Cardiac muscle cell (in vitro differentiated cells and primary cell): Measurements from ENCODE around the gene PUDP. TPM values are rescaled to one million over a fixed set of nuclear protein-coding genes. Genes with fewer than 3 reads are reported as not detected.

Experiments used
- DNase-seq, 2 donors: peaks; one replicate each; pipeline versions ENCODE4 v3.0.0 to v3.0.0-alpha.2; 2010 to 2017; ENCODE audit warnings: low read depth in 1 of 2, low spot score in 1 of 2
- H3K27ac ChIP-seq: fragments of 200-600 bp; sonication (generic); 2 replicates; pipeline ENCODE4 v1.5.1; 2016
- H3K27me3 ChIP-seq: fragments of 200-600 bp; sonication (generic); 2 replicates; pipeline ENCODE4 v1.6.0; 2016; ENCODE audit warnings: control low read depth
- H3K36me3 ChIP-seq: fragments of 200-600 bp; sonication (generic); 2 replicates; pipeline ENCODE4 v1.5.1; 2016; ENCODE audit warnings: control low read depth
- H3K4me1 ChIP-seq: fragments of 200-600 bp; sonication (generic); 2 replicates; pipeline ENCODE4 v1.8.1; 2017; ENCODE audit warnings: low read depth, mild to moderate bottlenecking, mixed run types
- H3K4me3 ChIP-seq: fragments of 200-600 bp; sonication (generic); 2 replicates; pipeline ENCODE4 v1.5.1; 2016; ENCODE audit warnings: mild to moderate bottlenecking
- H3K9me3 ChIP-seq: fragments of 200-600 bp; sonication (generic); 2 replicates; pipeline ENCODE4 v1.5.1; 2017; ENCODE audit warnings: low read depth, mild to moderate bottlenecking, control low read depth
- CTCF ChIP-seq: IDR thresholded peaks from 2 replicates; pipeline ENCODE4 v1.5.1; 2012; ENCODE audit warnings: low read depth, mild to moderate bottlenecking, low read length
- polyA plus RNA-seq: library from polyadenylated mRNA; unstranded; fragments of >200 nt; fragmentation: Nextera tagmentation; extraction: Ambion mirVana; gene quantifications from 2 replicates; pipeline ENCODE4 v1.2.1, GENCODE V29; 2016
- total RNA-seq: library from RNA; depleted of rRNA; stranded (reverse); fragments of >200 nt; gene quantifications from 2 replicates; pipeline ENCODE4 v1.2.3, GENCODE V29; 2016

PUDP gene
- total and polyA plus RNA-seq, 2 experiments from 2014 or later = 81.5 to 105 TPM

- H3K27ac ChIP-seq = no peak overlapping the region
- H3K27me3 ChIP-seq = no peaks in the 10 kb centered on the region
- DNase-seq = no peak
- TF ChIP-seq CTCF = no peak
- H3K9me3 ChIP-seq = no peaks in the 10 kb centered on the region
- H3K36me3 ChIP-seq = peaks cover 5% of the 10 kb centered on the region
- no peak overlapping the region for H3K4me3 ChIP-seq
- no peaks in the 10 kb centered on the region for H3K4me1 ChIP-seq
Observed at GRCh38 chrX:7060444-7060843, 87.5 kb downstream of the PUDP start.

- H3K27me3 ChIP-seq = no peaks in the 10 kb centered on the region
- H3K4me3 ChIP-seq = no peak overlapping the region
- no peak for DNase-seq
- no peak overlapping the region for H3K27ac ChIP-seq
- TF ChIP-seq CTCF = no peak
- peaks cover 5% of the 10 kb centered on the region for H3K36me3 ChIP-seq
- H3K4me1 ChIP-seq = no peaks in the 10 kb centered on the region
- no peaks in the 10 kb centered on the region for H3K9me3 ChIP-seq
Observed at GRCh38 chrX:7059859-7060258, 88.1 kb downstream of the PUDP start.

- TF ChIP-seq CTCF = no peak
- Histone ChIP-seq H3K9me3 (no peaks in the 10 kb centered on the region), H3K4me3 (no peak overlapping the region), H3K36me3 (peaks cover 5% of the 10 kb centered on the region), H3K27ac (no peak overlapping the region), H3K27me3 (no peaks in the 10 kb centered on the region), H3K4me1 (no peaks in the 10 kb centered on the region)
- DNase-seq = no peak
Observed at GRCh38 chrX:7059214-7059838, 88.6 kb downstream of the PUDP start.

GRCh38 chrX:7055386-7056137, 92.4 kb downstream of the PUDP start:
- Histone ChIP-seq H3K27ac (no peak overlapping the region), H3K27me3 (no peaks in the 10 kb centered on the region), H3K36me3 (peaks cover 5% of the 10 kb centered on the region), H3K4me3 (no peak overlapping the region), H3K9me3 (no peaks in the 10 kb centered on the region), H3K4me1 (no peaks in the 10 kb centered on the region)
- TF ChIP-seq CTCF = no peak
- DNase-seq = no peak

- no peaks in the 10 kb centered on the region for H3K27me3 ChIP-seq
- no peak for DNase-seq
- no peaks in the 10 kb centered on the region for H3K4me1 ChIP-seq
- peaks cover 5% of the 10 kb centered on the region for H3K36me3 ChIP-seq
- no peak for TF ChIP-seq CTCF
- H3K4me3 ChIP-seq = no peak overlapping the region
- H3K27ac ChIP-seq = no peak overlapping the region
- no peaks in the 10 kb centered on the region for H3K9me3 ChIP-seq
Observed at GRCh38 chrX:7054219-7055216, 93.4 kb downstream of the PUDP start.
